ENCODE results near the gene MVP. TPM values are rescaled to one million over a fixed set of nuclear protein-coding genes. Genes with fewer than 3 reads are reported as not detected.

MVP gene
- total RNA-seq, 4 donors from 2014 or later, result 54.0 to 133 (median 97.6) TPM

DNA sequence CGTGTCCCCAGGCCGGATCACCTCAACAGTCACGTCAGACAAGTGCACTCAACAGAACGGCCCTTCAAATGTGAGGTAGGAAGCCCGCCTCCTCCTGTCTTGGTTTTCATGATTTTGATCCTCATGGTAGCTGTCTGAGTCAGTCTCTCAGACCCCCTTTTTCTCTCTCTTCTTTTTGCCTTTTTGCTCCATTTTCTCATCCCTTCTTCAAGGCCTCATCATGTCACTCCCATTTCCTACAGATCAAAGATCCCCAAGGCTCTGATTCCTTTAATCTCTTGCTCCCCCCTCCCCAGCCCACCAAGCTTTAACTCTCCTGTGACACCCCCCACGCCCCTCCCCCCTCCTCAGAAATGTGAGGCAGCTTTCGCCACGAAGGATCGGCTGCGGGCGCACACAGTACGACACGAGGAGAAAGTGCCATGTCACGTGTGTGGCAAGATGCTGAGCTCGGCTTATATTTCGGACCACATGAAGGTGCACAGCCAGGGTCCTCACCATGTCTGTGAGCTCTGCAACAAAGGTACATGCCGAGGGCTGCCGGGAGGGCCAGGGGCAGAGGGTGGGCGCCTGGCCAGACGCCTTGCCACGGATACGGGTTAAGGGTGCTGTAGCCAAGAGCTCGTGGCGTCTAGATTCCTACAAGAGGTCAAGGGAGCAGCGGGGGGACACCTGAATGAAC, 11.9 kb upstream of the MVP start:
- Histone ChIP-seq H3K36me3 (peaks cover 11 to 27% (median 14%) of the 10 kb centered on the region in 3 donors), H3K4me1 (peaks cover 55 to 81% (median 66%) of the 10 kb centered on the region in 3 donors)

DNA sequence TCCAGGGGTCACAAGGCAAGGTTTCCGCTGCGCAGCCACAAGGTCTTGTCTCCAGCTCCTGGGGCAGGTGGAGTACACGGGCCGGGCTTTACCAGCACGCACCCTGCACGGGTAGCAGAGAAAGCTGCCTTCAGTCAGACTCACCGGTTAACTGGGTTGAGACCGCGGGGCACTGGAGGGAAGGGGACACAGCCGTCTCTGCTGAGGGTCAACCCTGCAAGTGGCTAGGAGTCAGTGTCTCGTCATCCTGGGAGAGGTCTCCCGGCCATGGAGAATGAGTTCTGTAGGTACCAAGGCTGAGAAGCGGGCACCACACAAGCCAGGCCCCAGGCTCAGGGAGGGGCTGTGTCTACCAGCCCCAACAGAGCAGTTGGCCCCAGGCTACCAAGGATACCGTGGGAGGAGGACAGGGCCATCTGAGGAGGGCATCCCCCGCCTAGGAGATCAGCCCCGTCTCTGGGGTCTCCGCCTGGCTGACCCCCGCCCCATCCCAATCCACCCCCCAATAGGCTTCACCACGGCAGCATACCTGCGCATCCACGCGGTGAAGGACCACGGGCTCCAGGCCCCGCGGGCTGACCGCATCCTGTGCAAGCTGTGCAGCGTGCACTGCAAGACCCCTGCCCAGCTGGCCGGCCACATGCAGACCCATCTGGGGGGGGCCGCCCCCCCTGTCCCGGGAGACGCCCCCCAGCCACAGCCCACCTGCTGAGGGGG, 11.1 kb upstream of the MVP start:
- DNase-seq, result no peak
- H3K27ac ChIP-seq, result peak overlapping the region; percentile 83 to 100 (median 94)
- TF ChIP-seq POLR2A (IDR thresholded peaks at IDR 0.05), result no peak
- TF ChIP-seq, protein P1, sequence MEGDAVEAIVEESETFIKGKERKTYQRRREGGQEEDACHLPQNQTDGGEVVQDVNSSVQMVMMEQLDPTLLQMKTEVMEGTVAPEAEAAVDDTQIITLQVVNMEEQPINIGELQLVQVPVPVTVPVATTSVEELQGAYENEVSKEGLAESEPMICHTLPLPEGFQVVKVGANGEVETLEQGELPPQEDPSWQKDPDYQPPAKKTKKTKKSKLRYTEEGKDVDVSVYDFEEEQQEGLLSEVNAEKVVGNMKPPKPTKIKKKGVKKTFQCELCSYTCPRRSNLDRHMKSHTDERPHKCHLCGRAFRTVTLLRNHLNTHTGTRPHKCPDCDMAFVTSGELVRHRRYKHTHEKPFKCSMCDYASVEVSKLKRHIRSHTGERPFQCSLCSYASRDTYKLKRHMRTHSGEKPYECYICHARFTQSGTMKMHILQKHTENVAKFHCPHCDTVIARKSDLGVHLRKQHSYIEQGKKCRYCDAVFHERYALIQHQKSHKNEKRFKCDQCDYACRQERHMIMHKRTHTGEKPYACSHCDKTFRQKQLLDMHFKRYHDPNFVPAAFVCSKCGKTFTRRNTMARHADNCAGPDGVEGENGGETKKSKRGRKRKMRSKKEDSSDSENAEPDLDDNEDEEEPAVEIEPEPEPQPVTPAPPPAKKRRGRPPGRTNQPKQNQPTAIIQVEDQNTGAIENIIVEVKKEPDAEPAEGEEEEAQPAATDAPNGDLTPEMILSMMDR (IDR thresholded peaks at IDR 0.05), result no peak
- peaks cover 55 to 81% (median 66%) of the 10 kb centered on the region in 3 donors for H3K4me1 ChIP-seq
- H3K27me3 ChIP-seq, result peaks cover 0 to 17% (median 0%) of the 10 kb centered on the region in 4 donors
- H3K36me3 ChIP-seq, result peaks cover 11 to 25% (median 14%) of the 10 kb centered on the region in 3 donors
- WGBS, 2 donors, result 74 to 78% methylated on average over 9 to 15 of the region's 31 CpGs
- no peaks in the 10 kb centered on the region for H3K9me3 ChIP-seq
- intact Hi-C loops (cut with DNase I), result no loop called here
- peak overlapping the region in 2 of 4 donors; percentile 72 to 85 for H3K4me3 ChIP-seq

More for the DNA sequence above, 11.9 kb upstream of the MVP start:
- intact Hi-C loops (cut with DNase I), result no loop called here
- Histone ChIP-seq H3K9me3 (no peaks in the 10 kb centered on the region), H3K27me3 (peaks cover 0 to 17% (median 0%) of the 10 kb centered on the region in 4 donors), H3K4me3 (peak overlapping the region; percentile 42 to 85 (median 65)), H3K27ac (peak overlapping the region; percentile 83 to 100 (median 94))
- WGBS, 2 donors, result 18 to 45% methylated on average over 14 to 19 of the region's 25 CpGs
- TF ChIP-seq, protein P1 (IDR thresholded peaks at IDR 0.05), result no peak
- no peak for TF ChIP-seq POLR2A (IDR thresholded peaks at IDR 0.05)
- no peak for DNase-seq

DNA sequence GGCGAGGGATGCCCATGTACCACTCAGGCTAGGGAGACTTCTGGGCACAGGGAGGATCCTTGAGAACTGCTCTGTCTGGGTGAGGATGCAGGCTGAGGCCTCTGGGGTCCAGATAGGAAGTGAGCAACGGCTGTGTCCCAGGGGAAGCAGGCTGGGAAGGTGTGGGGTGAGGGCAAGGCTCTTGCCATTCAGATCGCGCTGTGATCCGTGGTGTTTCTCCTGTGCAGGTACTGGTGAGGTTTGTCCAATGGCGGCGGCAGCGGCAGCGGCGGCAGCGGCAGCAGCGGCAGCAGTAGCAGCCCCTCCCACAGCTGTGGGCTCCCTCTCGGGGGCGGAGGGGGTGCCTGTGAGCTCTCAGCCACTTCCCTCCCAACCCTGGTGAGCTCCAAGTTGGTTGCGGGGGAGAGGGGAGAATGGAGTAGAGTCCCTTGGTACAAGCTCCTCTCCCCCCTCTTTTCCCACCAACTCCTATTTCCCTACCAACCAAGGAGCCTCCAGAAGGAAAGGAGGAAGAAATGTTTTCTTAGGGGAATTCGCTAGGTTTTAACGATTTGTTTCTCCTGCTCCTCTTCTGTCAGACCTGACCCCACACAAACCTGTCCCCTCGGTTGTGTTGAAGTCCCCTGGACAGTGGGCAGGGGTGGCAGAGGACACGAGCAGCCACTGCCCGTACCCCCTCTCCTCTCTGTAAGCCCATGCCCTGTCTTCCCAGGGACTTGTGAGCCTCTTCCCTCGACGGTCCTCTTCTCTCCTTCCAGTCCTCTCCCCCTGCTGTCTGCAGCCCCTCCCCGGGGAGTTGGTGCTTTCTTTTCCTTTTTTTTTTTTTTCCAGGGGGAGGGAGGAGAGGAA, 10.2 kb upstream of the MVP start:
- no peak for DNase-seq
- Histone ChIP-seq H3K36me3 (peaks cover 11 to 25% (median 14%) of the 10 kb centered on the region in 3 donors), H3K4me1 (peaks cover 55 to 81% (median 67%) of the 10 kb centered on the region in 3 donors), H3K27ac (peak overlapping the region; percentile 74 to 100 (median 90)), H3K4me3 (peak overlapping the region in 2 of 4 donors; percentile 5 to 18), H3K9me3 (no peaks in the 10 kb centered on the region), H3K27me3 (peaks cover 0 to 17% (median 0%) of the 10 kb centered on the region in 4 donors)
- 58 to 63% methylated on average over 9 to 14 of the region's 23 CpGs for WGBS, 2 donors
- intact Hi-C loops (cut with DNase I), result no loop called here
- no peak for TF ChIP-seq POLR2A (IDR thresholded peaks at IDR 0.05)
- TF ChIP-seq, protein P1 (IDR thresholded peaks at IDR 0.05), result no peak

DNA sequence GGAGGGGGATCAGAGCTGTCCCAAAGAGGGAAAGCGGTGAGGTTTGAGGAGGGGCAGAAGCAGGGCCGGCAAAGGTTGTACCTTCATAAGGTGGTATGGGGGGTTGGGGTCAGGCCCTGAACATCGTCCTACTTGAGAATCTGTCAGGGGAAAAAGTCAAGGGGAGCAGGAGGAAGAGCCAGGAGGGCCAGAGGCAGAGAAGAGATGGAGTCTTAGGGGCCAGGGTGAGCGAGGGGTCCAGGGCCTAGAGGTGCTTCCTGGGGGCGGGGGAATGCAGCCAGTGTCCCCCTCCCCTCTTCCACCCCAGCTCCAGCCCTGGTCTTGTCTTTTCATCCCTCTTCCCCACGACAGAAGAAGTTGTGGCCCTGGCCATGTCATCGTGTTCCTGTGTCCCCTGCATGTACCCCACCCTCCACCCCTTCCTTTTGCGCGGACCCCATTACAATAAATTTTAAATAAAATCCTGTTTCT, 9.5 kb upstream of the MVP start:
- Histone ChIP-seq H3K27me3 (peaks cover 0 to 17% (median 0%) of the 10 kb centered on the region in 4 donors), H3K9me3 (no peaks in the 10 kb centered on the region), H3K4me1 (peaks cover 59 to 86% (median 71%) of the 10 kb centered on the region in 3 donors), H3K4me3 (peak overlapping the region; percentile 29 to 77 (median 50)), H3K36me3 (peaks cover 11 to 25% (median 14%) of the 10 kb centered on the region in 3 donors), H3K27ac (peak overlapping the region; percentile 74 to 96 (median 89))
- TF ChIP-seq, protein P1 (IDR thresholded peaks at IDR 0.05), result no peak
- no peak for TF ChIP-seq POLR2A (IDR thresholded peaks at IDR 0.05)
- intact Hi-C loops (cut with DNase I), result no loop called here
- 27 to 29% methylated on average over 8 to 9 of the region's 9 CpGs for WGBS, 2 donors
- no peak for DNase-seq
